HEK293 (cell line): ENCODE results near the gene KMT2A.
A peak's percentile ranks its signal among the peaks of the same experiment; 100 is the strongest.
"Not testable (repeated sequence)": the region's sequence is repeated elsewhere in the genome, so short reads cannot be mapped to it uniquely, and the experiment has no call there.

ENCODE experiments used
- CTCF ChIA-PET: fragments of 350-600 bp; formaldehyde crosslinking; extraction: SDS; loops from one replicate; lab custom pipeline; 2021; ENCODE audit warnings: antibody characterized with exemption; lab: Yijun Ruan, JAX
- POLR2A ChIA-PET: fragments of 300-600 bp; formaldehyde crosslinking; extraction: SDS; loops from one replicate; lab custom pipeline; 2020; ENCODE audit warnings: antibody characterized with exemption, inconsistent platforms; lab: Yijun Ruan, JAX
- H3K27ac ChIP-seq: fragments of 200-500 bp; sonication (Bioruptor generic); 2 replicates; pipeline ENCODE4 v1.5.1; 2014; ENCODE audit warnings: low read depth, low read length, control low read depth, inconsistent platforms; ENCODE audit errors: extremely low read depth
- H3K36me3 ChIP-seq, 2 experiments: fragments of 200-500 bp in 1 of 2; sonication (Bioruptor generic) in 1 of 2; 1 replicate in 1 of 2; 2 replicates in 1 of 2; pipeline ENCODE4 v1.5.1; 2014 to 2017; ENCODE audit warnings: inconsistent platforms in 2 of 2, low read length in 2 of 2; ENCODE audit not compliant: control insufficient read depth in 2 of 2, insufficient read depth in 1 of 2
- H3K4me1 ChIP-seq: fragments of 200-500 bp; sonication (Bioruptor generic); 2 replicates; pipeline ENCODE4 v1.5.1; 2014; ENCODE audit warnings: mild to moderate bottlenecking, low read length, inconsistent platforms; ENCODE audit not compliant: control insufficient read depth, insufficient read depth
- H3K4me3 ChIP-seq: 2 replicates; pipeline ENCODE4 v1.5.1; 2011; ENCODE audit warnings: low read depth, mild to moderate bottlenecking, control low read depth, low read length, moderate library complexity
- H3K9me3 ChIP-seq: fragments of 200-500 bp; sonication (Bioruptor generic); 2 replicates; pipeline ENCODE4 v1.5.1; 2014; ENCODE audit warnings: low read depth, low read length, inconsistent platforms; ENCODE audit not compliant: control insufficient read depth, insufficient read depth
- GFI1B ChIP-seq: fragments of 450-650 bp; formaldehyde crosslinking; IDR thresholded peaks from 2 replicates; pipeline ENCODE4 v1.5.1; 2016; ENCODE audit warnings: missing biosample characterization, missing genetic modification characterization
- GLIS2 ChIP-seq: fragments of 450-650 bp; formaldehyde crosslinking; IDR thresholded peaks from 2 replicates; pipeline ENCODE4 v1.5.1; 2016; ENCODE audit warnings: missing biosample characterization, missing genetic modification characterization
- HOXD13 ChIP-seq: sonication (generic); formaldehyde crosslinking; IDR thresholded peaks from 2 replicates; pipeline ENCODE4 v1.8.0; 2022; ENCODE audit warnings: missing genetic modification reagents, borderline replicate concordance
- KLF10 ChIP-seq: fragments of 450-650 bp; IDR thresholded peaks from 2 replicates; pipeline ENCODE4 v1.5.1; 2018; ENCODE audit warnings: missing biosample characterization, mild to moderate bottlenecking, missing genetic modification characterization
- MEIS1 ChIP-seq: sonication (generic); formaldehyde crosslinking; IDR thresholded peaks from 2 replicates; pipeline ENCODE4 v1.8.1; 2022; ENCODE audit warnings: missing genetic modification reagents, mild to moderate bottlenecking, borderline replicate concordance
- PRDM4 ChIP-seq: fragments of 450-650 bp; formaldehyde crosslinking; IDR thresholded peaks from 2 replicates; pipeline ENCODE4 v1.5.1; 2017; ENCODE audit warnings: missing biosample characterization, missing genetic modification characterization
- ZBTB20 ChIP-seq: fragments of 450-650 bp; formaldehyde crosslinking; IDR thresholded peaks from 2 replicates; pipeline ENCODE4 v1.5.1; 2016; ENCODE audit warnings: missing biosample characterization, missing genetic modification characterization
- ZNF121 ChIP-seq: fragments of 450-650 bp; formaldehyde crosslinking; IDR thresholded peaks from 2 replicates; pipeline ENCODE4 v1.5.1; 2016; ENCODE audit warnings: missing biosample characterization, missing genetic modification characterization
- ZNF146 ChIP-seq: fragments of 450-650 bp; formaldehyde crosslinking; IDR thresholded peaks from 2 replicates; pipeline ENCODE4 v1.5.1; 2016; ENCODE audit warnings: missing biosample characterization, missing genetic modification characterization
- ZNF155 ChIP-seq: fragments of 450-650 bp; formaldehyde crosslinking; IDR thresholded peaks from 2 replicates; pipeline ENCODE4 v1.5.1; 2016; ENCODE audit warnings: missing biosample characterization, missing genetic modification characterization
- ZNF16 ChIP-seq: fragments of 450-650 bp; formaldehyde crosslinking; IDR thresholded peaks from 2 replicates; pipeline ENCODE4 v1.5.1; 2016; ENCODE audit warnings: low read depth, missing biosample characterization, missing genetic modification characterization
- ZNF239 ChIP-seq: fragments of 450-650 bp; formaldehyde crosslinking; IDR thresholded peaks from 2 replicates; pipeline ENCODE4 v1.5.1; 2016; ENCODE audit warnings: missing biosample characterization, missing genetic modification characterization
- ZNF248 ChIP-seq: fragments of 450-650 bp; formaldehyde crosslinking; IDR thresholded peaks from 2 replicates; pipeline ENCODE4 v1.5.1; 2017; ENCODE audit warnings: missing biosample characterization, missing genetic modification characterization
- ZNF555 ChIP-seq: fragments of 450-650 bp; formaldehyde crosslinking; conservative IDR thresholded peaks from 2 replicates; pipeline ENCODE4 v1.5.1; 2017; ENCODE audit warnings: missing biosample characterization, mild to moderate bottlenecking, missing genetic modification characterization, inconsistent platforms
- ZNF560 ChIP-seq: fragments of 450-650 bp; formaldehyde crosslinking; IDR thresholded peaks from 2 replicates; pipeline ENCODE4 v1.5.1; 2017; ENCODE audit warnings: missing biosample characterization, missing genetic modification characterization, borderline replicate concordance
- ZNF623 ChIP-seq: fragments of 450-650 bp; formaldehyde crosslinking; IDR thresholded peaks from 2 replicates; pipeline ENCODE4 v1.5.1; 2016; ENCODE audit warnings: missing biosample characterization, missing genetic modification characterization
- ZNF658 ChIP-seq: fragments of 450-650 bp; formaldehyde crosslinking; IDR thresholded peaks from 2 replicates; pipeline ENCODE4; 2016; ENCODE audit warnings: missing biosample characterization, missing genetic modification characterization
- ZNF692 ChIP-seq: fragments of 450-650 bp; formaldehyde crosslinking; IDR thresholded peaks from 2 replicates; pipeline ENCODE4 v1.5.1; 2016; ENCODE audit warnings: missing biosample characterization, missing genetic modification characterization
- TF ChIP-seq, protein P1 (sequence below): fragments of 450-650 bp; formaldehyde crosslinking; IDR thresholded peaks from 2 replicates; pipeline ENCODE4 v1.5.1; 2016; ENCODE audit warnings: missing biosample characterization, missing genetic modification characterization
- TF ChIP-seq, protein P2 (sequence below): fragments of 450-650 bp; formaldehyde crosslinking; IDR thresholded peaks from 2 replicates; pipeline ENCODE4; 2016; ENCODE audit warnings: missing biosample characterization, missing genetic modification characterization
- TF ChIP-seq, protein P3 (sequence below): fragments of 450-650 bp; formaldehyde crosslinking; conservative IDR thresholded peaks from 2 replicates; pipeline ENCODE4 v1.5.1; 2016; ENCODE audit warnings: low read depth, missing biosample characterization, missing genetic modification characterization

KMT2A gene

GRCh38 chr11:118481238-118481637 lies 44.9 kb downstream of the KMT2A start:
- peaks cover 28 to 85% of the 10 kb centered on the region in 2 experiments; a peak in 2 of 3 replicates for H3K36me3 ChIP-seq
- CTCF ChIA-PET: interaction anchor here (0.7 kb wide), 2 partner anchors 82 to 105 kb away, joined by 3 read pairs; no protein-coding TSS in a partner anchor
- H3K4me3 ChIP-seq, H3K27ac ChIP-seq, H3K4me1 ChIP-seq, H3K9me3 ChIP-seq, POLR2A ChIA-PET: not testable (repeated sequence)
- peak; percentile 91 for TF ChIP-seq ZNF146

- TF ChIP-seq ZBTB20 (tag by site-specific recombination) (no peak), ZNF248 (tag by site-specific recombination) (no peak), ZNF239 (no peak)
- Histone ChIP-seq H3K4me1 (no peaks in the 10 kb centered on the region), H3K27ac (no peak overlapping the region), H3K36me3 (peaks cover 30 to 72% of the 10 kb centered on the region in 2 experiments; a peak in 2 of 3 replicates), H3K9me3 (no peaks in the 10 kb centered on the region), H3K4me3 (no peak overlapping the region)
- CTCF ChIA-PET: interaction anchor here (0.8 kb wide), 1 partner anchor 82 kb away, joined by 3 read pairs; no protein-coding TSS in a partner anchor
- POLR2A ChIA-PET: no interaction called here
These were observed 48.1 kb downstream of the KMT2A start for GRCh38 chr11:118484405-118484804.

- Histone ChIP-seq H3K4me1 (no peaks in the 10 kb centered on the region), H3K27ac (no peak overlapping the region), H3K36me3 (peaks cover 31 to 72% of the 10 kb centered on the region in 2 experiments; a peak in 2 of 3 replicates), H3K9me3 (no peaks in the 10 kb centered on the region), H3K4me3 (no peak overlapping the region)
- ChIA-PET POLR2A (no interaction called here), CTCF (interaction anchor here (0.6 to 1.4 kb wide), 8 partner anchors 9 to 174 kb away, joined by 3 to 6 read pairs (median 4); no protein-coding TSS in a partner anchor)
- TF ChIP-seq, protein P1, sequence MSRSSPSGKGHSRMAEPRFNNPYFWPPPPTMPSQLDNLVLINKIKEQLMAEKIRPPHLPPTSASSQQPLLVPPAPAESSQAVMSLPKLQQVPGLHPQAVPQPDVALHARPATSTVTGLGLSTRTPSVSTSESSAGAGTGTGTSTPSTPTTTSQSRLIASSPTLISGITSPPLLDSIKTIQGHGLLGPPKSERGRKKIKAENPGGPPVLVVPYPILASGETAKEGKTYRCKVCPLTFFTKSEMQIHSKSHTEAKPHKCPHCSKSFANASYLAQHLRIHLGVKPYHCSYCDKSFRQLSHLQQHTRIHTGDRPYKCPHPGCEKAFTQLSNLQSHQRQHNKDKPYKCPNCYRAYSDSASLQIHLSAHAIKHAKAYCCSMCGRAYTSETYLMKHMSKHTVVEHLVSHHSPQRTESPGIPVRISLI (tag by site-specific recombination): no peak
- TF ChIP-seq ZNF623 (no peak), HOXD13 (CRISPR knock-in tag) (no peak), ZNF155 (no peak), KLF10 (no peak), PRDM4 (tag by site-specific recombination) (no peak), ZNF16 (tag by site-specific recombination) (no peak), GFI1B (tag by site-specific recombination) (no peak), ZNF121 (tag by site-specific recombination) (no peak), ZNF555 (tag by site-specific recombination) (no peak), GLIS2 (tag by site-specific recombination) (no peak), MEIS1 (no peak), ZNF560 (no peak), ZNF692 (no peak), ZNF658 (tag by site-specific recombination) (no peak)
- TF ChIP-seq, protein P2, sequence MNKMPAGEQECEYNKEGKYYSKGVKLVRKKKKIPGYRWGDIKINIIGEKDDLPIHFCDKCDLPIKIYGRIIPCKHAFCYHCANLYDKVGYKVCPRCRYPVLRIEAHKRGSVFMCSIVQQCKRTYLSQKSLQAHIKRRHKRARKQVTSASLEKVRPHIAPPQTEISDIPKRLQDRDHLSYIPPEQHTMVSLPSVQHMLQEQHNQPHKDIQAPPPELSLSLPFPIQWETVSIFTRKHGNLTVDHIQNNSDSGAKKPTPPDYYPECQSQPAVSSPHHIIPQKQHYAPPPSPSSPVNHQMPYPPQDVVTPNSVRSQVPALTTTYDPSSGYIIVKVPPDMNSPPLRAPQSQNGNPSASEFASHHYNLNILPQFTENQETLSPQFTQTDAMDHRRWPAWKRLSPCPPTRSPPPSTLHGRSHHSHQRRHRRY (tag by site-specific recombination): no peak
- TF ChIP-seq, protein P3, sequence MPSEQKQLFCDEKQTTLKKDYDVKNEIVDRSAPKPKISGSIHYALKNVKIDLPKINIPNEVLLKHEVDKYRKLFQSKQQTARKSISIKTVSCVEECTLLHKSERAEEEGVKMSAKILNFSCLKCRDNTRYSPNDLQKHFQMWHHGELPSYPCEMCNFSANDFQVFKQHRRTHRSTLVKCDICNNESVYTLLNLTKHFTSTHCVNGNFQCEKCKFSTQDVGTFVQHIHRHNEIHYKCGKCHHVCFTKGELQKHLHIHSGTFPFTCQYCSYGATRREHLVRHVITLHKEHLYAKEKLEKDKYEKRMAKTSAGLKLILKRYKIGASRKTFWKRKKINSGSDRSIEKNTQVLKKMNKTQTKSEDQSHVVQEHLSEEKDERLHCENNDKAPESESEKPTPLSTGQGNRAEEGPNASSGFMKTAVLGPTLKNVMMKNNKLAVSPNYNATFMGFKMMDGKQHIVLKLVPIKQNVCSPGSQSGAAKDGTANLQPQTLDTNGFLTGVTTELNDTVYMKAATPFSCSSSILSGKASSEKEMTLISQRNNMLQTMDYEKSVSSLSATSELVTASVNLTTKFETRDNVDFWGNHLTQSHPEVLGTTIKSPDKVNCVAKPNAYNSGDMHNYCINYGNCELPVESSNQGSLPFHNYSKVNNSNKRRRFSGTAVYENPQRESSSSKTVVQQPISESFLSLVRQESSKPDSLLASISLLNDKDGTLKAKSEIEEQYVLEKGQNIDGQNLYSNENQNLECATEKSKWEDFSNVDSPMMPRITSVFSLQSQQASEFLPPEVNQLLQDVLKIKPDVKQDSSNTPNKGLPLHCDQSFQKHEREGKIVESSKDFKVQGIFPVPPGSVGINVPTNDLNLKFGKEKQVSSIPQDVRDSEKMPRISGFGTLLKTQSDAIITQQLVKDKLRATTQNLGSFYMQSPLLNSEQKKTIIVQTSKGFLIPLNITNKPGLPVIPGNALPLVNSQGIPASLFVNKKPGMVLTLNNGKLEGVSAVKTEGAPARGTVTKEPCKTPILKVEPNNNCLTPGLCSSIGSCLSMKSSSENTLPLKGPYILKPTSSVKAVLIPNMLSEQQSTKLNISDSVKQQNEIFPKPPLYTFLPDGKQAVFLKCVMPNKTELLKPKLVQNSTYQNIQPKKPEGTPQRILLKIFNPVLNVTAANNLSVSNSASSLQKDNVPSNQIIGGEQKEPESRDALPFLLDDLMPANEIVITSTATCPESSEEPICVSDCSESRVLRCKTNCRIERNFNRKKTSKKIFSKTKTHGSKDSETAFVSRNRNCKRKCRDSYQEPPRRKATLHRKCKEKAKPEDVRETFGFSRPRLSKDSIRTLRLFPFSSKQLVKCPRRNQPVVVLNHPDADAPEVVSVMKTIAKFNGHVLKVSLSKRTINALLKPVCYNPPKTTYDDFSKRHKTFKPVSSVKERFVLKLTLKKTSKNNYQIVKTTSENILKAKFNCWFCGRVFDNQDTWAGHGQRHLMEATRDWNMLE (tag by site-specific recombination): no peak
These were observed 49.0 kb downstream of the KMT2A start for GRCh38 chr11:118485273-118485672.
